Measurements from ENCODE around the gene RAPGEF4. TPM values are rescaled to one million over a fixed set of nuclear protein-coding genes. Genes with fewer than 3 reads are reported as not detected.
A peak's percentile ranks its signal among the peaks of the same experiment; 100 is the strongest.
"Not testable (repeated sequence)": the region's sequence is repeated elsewhere in the genome, so short reads cannot be mapped to it uniquely, and the experiment has no call there.

RAPGEF4 gene
- polyA plus RNA-seq, 12 donors = 2.1 to 16.7 (median 3.8) TPM; not detected in 1

DNA sequence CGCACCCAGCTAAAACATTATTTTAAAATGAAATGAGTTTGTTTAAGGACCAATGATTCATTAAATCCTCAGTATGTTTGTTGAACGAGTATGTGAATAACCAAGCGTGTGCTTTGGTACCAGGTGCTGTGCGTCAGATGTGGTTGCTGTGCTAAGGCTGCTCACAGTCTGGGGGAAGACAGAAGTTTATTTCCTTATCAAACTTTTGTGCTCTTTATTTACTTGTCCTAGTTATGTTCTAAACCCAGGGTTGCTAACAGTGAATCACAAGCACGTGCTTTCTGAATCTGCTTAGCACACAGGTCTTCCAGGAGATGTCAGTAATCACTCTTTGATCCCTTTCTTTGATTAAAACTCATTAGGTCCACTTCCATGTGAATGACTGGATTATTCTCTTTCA, 37.0 kb downstream of the RAPGEF4 start:
- no peak for DNase-seq

DNA sequence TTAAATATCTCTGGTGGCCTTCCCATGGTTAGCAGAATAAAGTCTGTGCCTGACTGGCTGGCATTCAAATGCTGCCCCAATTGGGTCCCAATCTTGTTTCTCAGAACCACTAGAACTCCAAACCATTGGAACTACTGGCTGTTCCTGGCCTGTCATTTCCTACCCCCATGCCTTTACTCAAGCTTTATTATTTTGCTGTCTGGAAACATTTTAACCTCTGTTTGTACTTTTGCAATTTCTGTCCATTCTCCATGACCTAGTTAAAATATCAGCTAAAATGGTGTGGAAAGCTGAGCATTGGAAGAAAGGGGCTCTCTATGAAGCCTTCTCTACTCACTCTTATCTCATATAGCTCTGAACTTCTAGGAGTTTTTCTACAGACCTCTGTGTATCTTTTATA, 38.7 kb downstream of the RAPGEF4 start:
- DNase-seq = no peak

DNA sequence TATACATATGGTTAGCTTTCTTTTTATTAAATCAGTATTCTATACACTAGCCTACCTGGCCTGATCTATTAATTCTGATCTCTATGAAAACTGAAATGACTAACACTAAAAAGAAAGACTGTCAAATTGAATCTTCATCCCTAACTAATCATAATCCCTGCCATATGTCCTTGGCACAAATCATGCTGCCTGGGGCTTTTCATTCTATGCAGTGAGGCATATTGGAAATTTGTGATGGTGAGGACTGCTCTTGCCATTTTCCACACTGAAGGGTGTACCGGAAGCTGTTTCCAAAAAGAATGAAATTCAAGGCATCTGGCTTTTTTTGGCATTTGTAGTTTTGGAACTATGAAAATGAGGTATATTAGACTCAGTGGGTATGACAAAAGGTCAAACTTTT, 39.7 kb downstream of the RAPGEF4 start:
- DNase-seq = no peak

DNA sequence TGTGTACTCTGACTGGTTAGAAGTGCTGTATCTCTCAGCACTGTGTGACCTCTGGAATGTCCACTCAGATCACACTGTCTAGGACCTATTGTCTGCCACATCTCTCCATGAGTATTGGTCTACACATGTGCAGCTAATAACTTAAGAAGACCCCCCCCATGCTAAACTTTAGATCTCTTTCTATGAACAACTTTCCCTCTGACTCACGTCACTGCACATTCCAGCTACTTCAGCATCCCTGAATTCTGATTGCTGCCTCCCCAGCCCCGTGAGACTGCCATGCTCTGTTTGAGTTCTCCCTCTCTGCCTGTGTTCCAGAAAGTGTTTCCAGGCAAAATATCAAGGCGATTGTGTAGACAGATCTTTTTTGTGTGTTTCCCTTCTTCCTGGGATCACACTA, 41.8 kb downstream of the RAPGEF4 start:
- DNase-seq = no peak

DNA sequence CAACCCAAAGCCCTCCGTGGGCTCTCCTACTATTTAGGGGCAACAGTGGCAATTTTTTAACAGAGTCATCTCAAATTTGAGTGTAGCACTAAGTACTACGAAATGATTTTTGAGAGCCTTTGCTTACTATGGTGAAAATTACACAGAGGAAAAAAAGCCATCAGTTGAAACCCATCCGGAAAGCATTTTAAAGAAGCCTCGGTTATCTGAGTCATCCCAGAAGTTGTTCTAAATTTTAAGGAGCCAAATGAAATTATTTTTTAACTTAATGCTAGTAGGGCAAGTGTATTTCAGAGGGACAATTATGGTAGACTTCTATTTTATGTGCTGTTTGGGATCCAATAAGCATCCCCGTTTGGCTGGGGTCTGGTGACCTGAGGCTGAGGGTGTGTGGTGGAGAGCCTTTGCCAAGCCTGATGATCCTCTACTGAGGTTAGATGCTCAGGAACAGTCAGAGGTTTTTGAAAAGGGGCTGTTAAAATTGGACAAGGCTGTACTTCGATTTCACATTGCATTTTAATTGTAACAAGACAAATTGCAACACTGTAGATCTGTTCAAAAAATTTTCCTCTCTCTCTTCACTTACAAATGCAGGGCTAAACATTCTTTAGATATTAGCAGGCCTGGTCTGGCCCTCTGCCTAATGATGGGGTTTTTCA, 47.0 kb downstream of the RAPGEF4 start:
- no peak for DNase-seq

DNA sequence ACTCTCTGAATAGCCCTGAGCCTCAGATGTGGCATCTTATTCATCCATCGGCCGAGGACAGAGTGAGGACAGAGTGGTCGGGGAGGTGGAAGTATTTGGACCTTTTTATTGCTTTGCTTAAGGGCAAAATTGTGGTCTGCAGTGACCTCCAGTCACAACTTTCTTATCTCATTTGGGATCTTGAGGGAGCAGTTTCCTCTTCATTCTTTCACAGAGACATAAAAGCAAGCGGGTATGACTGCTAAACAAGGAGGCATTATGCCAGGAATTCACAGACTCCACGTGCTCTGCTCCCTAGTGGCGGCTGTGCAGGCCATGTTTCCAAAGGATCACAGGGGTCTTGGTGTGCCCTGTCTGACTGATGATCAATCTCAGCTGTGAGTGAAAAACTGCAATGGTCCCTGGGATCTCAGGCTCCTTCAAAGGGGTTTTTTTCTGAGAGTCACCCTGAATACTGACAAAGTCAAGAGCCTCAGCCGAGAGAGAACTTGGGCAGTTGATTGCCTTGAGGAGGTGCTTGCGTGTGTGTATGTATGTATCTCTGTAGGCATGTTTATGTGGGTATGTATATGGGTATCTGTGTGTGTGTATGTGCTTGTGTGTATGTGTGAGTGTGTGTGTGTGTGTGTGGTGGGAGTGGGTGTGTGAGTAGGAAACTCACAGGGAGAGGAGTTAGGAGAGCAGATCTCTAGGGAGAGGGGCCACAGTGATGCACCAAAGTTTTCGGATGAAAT, 47.7 kb downstream of the RAPGEF4 start:
- DNase-seq = no peak

DNA sequence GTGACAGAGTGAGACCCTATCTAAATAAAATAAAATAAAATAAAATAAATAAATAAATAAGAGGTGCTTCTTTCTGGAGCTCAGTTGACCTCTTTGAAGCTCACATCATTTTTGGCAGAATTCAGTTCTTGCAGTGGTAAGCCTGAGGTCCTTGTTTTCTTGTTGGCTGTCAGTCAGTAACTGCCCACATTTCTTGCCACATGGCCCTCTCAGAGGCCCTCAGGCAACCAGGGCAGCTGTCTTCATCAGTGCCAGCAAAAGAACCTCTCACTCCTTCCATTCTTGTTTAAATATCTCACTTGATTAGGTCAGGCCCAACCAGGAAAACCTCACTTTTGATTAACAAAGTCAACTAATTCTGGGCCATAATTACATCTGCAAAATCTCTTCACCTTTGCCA, 53.2 kb downstream of the RAPGEF4 start:
- no peak for DNase-seq

DNA sequence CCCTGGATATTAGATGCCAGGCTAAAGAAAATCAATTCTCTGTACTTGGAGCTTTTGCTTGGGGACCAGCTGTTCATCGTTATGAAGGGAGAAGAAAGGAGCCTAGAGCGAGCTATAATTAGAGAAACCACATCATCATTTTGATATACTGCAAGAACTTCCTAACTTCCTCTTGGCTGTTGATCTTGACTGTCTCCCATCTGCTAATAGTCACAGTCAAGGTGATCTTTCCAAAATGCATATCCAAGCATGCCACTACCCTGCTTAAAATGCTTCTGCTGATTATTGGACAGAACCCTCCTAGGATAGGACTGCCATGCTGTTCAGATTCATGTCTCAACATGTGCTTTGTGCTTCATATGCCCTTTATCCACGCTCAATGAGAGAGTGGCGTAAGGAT, 54.8 kb downstream of the RAPGEF4 start:
- DNase-seq = no peak

DNA sequence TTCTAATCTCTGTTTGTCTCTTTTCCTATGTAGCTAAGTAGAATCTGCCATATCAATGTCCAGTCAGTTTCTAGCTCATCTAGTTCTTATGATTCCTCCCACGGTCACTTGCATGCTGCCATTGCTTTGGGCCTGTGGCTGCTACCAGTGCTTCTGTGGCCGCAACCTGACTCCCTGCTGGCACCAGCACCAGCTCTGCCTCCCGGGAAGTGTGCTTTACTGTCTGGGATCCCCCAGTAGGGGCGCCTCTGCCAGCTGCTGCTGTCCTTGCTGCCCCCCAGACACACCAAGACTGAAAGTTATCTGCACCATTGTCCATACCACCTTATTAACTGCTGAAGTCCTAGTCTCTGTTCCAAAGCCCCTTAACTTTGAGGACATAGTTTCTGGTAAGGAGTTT, 56.3 kb downstream of the RAPGEF4 start:
- no peak for DNase-seq

DNA sequence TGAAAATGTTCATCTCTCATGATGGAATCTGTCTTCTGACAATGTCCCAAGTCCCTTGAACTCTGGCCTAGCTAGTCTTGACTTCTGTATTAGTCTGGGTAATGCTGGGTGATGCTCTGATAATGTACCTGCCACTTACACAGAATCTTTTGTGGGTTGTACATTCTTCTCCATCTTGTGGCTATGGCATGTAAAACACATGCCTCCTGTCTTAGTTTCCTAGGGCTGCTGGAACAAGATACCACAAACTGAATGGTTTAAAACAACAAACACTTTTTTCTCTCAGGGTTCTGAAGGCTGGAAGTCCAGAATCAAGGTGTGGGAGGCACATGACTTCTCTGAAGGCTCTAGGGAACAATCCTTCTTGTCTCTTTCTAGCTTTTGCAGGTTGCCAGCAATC, 57.1 kb downstream of the RAPGEF4 start:
- no peak for DNase-seq

DNA sequence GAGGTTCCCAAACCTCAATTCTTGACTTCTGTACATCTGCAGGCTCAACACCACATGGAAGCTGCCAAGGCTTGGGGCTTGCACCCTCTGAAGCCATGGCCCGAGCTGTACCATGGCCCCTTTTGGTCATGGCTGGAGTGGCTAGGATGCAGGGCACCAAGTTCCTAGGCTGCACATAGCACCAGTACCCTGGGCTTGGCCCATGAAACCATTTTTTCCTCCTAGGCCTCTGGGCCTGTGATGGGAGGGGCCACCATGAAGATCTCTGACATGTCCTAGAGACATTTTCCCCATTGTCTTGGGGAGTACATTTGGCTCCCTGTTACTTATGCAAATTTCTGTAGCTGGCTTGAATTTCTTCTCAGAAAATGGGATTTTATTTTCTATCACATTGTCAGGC, 67.7 kb downstream of the RAPGEF4 start:
- DNase-seq = not testable (repeated sequence)

DNA sequence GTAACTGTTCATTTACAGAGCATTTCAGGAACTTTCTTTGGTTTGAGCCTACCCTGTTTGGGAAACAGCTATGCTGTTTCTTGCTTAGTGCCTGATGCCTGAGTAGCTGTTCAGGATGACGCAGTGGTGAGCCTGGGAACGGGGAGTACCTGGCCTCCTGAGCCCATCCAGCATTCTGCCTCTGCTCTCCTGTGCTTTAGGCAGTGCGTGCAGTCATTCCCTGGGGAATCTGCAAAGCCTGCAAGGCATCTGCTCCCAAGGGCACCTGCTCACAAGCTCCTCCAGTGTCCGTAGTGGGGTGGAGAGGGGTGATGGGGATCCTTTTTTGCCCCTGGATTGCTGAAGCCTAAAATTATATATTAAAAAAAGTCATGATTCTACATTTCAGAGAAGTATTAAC, 68.8 kb downstream of the RAPGEF4 start:
- DNase-seq = no peak

DNA sequence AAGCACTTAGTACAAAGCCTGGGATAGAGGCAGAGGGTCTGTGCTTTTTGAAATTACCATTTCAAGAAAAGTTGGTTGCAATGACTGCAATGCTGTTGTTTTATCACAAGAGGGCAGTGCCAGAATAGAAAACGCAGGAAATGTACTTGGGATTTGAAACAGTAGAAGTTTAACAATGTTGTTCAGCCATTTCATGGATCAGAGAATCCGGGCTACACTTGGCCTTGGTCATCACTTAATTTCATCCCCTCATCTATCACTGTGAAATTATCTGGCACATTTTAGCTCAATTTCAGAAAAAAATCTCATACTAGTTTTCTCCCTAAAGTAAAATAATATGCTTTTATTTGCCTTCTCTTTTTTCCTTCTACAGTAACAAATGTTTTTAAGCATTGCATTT, 70.8 kb downstream of the RAPGEF4 start:
- DNase-seq = peak; percentile 48

DNA sequence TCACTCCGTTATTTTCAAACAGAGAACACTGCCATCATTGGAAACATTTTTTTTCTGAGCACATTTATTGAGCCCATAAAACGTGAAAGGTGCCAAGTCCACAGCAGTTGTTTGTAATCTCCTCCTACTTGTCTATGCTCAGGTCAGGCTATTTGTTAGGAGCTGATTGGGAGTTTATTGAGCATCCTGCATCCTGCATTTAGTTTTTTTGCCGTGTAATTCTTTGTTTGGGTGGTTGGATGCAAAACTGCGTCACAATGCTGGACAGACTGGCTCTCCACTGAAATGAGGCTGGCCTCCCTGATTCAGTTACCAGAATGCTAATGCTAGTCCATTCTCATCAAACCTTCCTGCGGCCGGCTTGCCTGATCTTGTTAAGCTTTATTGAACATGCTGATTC, 71.4 kb downstream of the RAPGEF4 start:
- no peak for DNase-seq

DNA sequence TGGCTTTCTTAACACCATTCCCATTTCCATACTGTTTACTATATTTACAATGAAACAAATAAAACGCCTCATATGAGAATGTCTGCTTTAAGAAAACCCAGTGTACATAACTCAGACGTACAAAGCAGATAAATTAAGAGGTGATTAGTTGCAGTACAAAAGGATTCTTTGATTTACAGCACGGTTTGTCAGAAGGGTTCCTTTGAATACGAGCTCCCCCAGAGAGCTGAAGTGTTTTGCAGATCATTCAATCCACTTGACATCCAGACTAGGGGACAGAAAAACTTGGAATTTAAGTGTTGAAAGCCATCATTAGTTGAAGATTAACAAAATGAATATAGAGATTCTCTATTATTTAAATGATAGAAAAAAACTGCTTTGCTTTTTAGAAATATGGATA, 72.5 kb downstream of the RAPGEF4 start:
- no peak for DNase-seq

DNA sequence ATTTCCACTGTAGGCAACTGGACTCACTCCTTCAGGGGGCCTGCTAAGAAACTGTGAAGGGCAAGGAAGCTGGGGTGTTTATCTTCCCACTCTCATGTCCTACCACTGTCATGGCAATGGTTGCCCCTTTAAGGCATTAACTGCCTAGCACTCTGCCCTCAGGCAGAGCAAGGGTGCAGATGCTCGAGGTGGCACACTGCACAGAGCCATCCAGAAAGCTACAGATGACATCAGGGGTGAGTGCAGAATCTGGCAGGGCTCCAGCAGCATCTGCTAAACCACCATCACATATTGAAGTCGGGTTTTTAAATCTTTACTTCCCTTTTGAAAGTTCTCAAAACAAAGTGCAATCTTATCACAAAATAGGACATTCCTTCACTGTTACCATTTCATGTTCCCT, 75.4 kb downstream of the RAPGEF4 start:
- no peak for DNase-seq

DNA sequence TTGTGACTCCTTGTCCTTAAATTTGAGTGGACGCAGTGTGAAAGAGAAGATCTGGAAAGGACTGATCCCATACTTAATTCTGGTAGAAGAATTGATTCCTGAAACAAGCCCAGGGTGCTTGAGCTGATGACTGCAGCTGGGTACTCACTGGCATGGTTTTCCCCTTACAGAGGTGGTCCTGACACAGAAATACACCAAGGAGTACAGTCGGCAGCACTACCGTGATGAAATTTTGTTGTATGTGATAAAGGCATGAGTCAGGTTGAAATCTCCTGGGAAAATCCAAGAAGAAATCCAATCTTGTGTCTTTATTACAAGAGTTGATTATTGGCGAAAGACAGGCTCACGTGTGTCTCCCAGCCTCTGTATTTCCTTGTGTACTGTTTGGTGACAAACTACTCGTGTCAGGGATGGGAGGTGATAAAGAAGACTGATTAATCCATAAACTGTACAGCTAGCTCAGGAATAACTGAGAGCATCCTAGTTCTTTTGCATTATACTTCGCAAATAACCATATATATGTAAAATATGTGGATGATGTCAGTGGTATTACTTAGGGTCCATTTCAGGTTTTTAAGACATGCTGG, 76.6 kb downstream of the RAPGEF4 start:
- no peak for DNase-seq

DNA sequence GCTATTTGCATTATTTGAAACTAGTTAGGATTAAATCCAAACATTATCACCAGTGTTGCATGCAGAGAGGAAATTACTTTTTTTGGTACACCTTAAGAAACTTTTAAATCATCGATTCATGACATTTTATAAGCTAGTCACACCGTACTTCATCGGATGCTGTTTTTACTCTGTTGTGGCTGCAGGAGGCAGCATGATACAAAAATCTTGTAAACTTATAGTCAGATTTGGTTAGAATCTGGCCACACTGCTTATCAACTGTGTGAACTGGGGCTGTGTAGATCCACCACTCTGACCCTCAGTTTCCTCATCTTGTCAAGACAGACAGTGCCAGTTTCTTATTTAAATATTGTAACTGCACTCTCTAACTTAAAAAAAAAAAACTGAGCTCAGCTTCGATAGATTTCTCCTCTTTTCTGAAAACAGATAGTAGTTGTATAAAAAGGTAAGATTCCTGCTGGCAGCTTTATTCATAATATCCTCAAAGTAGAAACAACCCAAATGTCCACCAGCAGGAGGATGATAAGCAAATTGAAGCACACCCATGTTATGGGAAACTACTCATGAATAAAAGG, 77.8 kb downstream of the RAPGEF4 start:
- DNase-seq = no peak

DNA sequence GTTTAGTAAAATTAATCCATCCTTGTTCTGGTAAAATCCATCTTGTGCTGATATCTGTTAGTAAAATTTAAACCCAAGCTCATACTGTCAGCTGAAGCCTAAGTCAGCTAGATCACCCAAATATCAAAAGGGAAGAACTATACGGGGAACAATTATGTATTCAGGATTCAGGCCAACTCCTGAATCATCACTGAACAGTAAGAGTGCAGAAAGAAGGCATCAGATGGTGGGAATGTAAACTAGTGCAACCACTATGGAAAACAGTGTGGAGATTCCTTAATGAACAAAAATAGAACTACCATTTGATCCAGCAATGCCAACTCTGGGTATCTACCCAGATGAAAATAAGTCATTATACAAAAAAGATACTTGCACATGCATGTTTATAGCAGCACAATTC, 81.8 kb downstream of the RAPGEF4 start:
- no peak for DNase-seq

DNA sequence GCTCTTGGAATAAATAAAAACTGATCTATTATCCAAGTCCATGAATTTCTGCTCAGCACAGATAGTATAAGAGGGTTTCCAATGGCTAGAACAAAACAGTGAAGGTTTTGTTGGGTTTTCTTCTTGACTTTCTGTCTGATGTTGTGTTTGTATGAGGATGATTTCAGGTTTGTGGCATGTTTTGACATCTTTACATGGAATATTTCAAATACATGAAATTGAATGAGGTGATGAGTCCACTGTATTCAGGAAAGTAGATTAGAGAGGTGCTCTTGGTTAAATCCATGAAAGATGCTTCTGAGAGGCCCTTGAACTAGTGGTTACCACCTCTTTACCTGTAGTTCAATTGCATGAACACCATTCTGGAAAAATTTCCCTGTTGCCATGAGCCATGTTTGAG, 84.3 kb downstream of the RAPGEF4 start:
- DNase-seq = no peak

DNA sequence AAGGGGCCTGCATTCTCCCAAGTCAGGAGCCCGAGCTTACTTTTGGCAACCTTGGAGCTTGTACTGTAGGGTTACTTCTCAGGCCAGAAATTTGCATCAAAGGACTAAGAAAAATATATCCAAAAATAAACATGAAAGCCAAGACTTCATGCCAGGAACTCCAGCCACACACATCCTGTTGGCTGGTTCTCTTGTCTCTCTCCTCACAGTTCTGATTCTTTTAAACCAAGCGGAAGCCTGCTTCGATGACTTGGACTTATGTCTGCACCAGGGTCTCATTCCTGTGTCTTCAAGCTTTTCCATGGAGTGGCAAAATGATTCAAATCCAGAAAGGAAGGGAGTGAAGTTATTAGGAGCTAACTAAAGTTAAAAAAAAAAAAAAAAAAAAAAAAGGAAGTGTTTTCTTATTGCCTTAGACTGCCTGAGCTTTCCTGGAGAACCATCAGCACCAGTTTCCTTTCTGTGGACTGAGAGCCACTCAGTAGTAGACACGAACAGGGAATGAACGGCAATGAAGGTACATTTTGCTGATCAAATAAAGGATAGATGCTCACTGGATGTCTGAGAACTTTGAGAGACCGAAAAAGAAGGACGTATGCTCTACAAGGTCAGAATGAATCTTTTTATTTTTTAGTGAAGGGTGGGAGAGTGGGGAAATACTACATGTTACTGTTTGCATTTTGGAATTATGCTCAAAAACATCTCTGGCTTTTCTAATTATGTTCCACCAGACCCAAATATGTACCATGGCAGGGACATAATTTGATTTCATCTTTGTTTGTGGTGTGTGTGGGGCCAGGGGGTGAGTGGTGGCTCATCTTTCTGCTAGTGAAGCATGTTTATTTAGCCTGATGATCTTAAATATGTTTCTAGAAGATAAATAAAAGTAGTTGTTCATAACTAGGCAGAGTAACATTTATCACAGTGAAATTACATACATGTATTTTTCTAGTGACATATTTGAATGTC, 86.0 kb downstream of the RAPGEF4 start:
- DNase-seq = no peak

DNA sequence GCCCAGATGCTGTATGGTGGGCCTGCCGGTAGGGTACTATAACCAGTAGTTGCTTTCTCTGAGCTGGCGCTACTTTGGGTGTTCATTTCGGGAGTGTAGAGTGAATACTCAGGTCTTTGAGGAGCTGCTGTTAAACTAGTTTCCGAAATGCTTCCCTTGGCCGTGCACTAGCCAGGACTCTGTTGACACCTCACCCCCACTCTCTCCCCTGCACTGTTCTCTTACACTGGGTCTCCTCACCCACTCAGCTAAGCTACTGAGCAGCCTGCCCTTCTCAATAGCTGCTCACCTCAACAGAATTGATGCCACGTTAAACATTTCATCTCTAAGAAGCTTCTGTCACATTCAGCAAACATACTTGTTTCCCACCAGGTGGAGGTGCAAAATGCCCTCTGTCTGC, 86.9 kb downstream of the RAPGEF4 start:
- no peak for DNase-seq

Measured in muscle of arm (tissue), 12 donors.